GM21526 (cell line): ENCODE measurements around the gene CXorf49.
"Not testable (repeated sequence)": the region's sequence is repeated elsewhere in the genome, so short reads cannot be mapped to it uniquely, and the experiment has no call there.

Source experiments
- ATAC-seq: cut with Tn5 transposase; IDR thresholded peaks from one replicate; pipeline ENCODE4 v1.9.1; 2021; ENCODE audit warnings: moderate library complexity; ENCODE audit not compliant: unreplicated experiment, low FRiP score

Gene CXorf49

GRCh38 chrX:71675636-71676035 is 42.4 kb downstream of the CXorf49 start:
- not testable (repeated sequence) for ATAC-seq

DNA sequence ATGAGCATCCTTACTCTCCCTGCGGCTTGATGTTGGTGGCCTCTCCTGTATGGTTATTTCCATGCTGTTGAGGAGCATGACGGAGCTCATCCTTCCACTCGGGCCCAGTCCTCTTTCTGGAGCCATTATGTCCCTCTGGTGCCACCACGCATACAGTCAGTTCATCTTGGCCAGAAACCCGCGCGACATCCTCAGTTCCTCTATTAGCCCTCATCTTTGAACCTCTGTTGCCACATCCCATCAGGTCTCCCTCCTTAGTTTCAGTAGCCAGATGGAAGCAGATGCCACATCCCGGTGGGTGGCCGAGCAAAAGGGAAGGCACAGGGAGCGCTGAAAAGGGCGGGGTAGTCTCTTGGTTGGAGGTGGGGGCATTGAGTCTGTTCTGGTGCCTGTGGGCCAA is 46.1 kb downstream of the CXorf49 start:
- no peak for ATAC-seq

- ATAC-seq: no peak
Observed at GRCh38 chrX:71671043-71671780, 46.9 kb downstream of the CXorf49 start.

DNA sequence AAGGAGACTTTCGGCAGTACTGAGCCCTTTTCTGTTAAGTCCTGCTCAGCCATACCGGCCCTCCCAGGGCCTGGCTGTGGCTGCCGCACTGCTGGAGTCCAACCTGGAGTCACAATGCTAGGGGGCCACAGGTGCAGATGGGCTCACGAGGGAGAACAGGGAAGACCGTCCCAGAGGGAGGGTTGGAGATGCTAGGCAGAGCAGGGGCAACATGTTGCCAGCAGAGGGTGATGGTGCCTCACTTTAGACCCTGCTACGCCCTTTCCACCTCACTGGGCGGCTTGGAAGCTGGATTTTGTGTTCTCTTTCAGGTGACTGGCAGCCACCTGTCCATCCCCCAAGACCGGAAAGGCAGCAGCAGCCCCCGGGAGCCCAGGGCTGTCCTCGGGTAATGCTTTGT is 48.1 kb downstream of the CXorf49 start:
- not testable (repeated sequence) for ATAC-seq

GRCh38 chrX:71669492-71669891 is 48.6 kb downstream of the CXorf49 start:
- ATAC-seq: no peak

- no peak for ATAC-seq
Observed at GRCh38 chrX:71668248-71668595, 49.9 kb downstream of the CXorf49 start.

- no peak for ATAC-seq
Observed at GRCh38 chrX:71667328-71668247, 50.5 kb downstream of the CXorf49 start, which contains the start of gene LOC101059915. Gene LOC101059915 (plus strand): TSS chrX:71667546.

DNA sequence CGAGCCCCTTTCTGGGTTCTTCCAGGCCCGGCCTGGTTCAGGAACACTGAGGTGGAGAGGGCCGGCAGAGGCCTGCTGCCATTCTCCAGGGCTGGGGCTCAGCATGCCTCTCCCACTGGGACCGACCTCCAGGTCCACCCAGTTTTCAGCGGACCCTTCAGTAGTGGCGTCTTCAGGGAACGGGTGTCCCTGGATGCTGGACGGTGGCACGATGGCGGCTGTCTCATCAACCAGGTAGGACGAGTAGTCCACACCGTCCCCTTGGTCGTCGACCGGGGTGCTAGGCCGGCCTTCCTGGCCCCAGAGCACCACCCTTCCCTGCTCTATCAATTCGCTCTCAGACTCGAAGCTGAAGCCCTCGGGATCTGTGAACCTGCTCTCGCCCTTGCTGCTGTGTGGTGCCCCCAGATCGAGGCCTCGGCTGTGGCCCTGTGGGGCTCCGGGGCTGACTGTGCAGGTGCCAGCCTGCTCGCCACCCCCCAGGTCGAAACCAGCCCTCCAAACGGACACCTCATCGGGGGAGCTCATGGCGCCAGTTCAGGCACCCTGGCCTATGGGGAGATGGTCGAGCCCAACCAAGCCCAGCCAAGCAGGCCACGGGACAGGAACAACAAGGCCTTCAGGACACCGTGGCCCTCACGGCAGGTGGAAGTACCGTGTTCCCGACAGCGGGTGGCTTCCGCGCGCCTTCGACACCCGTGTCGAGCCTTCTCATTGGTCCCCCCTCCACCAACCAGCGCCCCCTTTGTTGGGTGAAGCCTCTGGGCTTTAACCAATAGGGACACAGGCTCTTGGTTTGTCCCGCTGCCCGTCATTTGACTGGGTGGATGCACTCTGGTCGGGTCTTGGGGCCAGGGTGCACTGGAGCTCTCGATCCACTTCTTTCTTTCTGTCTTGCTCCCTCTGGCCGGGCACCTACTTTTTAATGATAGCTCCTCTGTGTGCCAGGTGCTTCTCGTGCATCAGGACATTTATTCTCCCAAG is 51.6 kb downstream of the CXorf49 start:
- no peak for ATAC-seq

DNA sequence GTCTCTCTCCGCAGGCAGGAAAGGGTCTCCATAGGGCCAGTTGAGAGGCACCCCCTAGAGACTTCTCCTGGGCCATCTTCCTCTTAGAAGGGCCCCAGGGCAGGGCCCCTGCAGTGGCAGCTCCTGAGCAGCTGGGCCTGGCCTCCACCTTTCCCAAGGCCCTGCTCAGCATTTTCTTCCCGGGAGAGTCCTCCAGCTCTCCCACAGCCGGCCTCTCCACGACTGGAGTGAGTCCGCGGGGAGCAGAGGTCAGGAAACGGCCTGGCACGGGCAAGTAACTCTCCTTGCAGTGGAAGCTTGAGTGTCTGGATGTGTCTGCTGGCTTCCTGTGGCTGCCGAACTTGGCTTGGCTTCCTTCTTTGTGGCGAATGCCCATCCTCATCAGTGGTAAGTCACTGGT is 52.3 kb downstream of the CXorf49 start:
- ATAC-seq: no peak

DNA sequence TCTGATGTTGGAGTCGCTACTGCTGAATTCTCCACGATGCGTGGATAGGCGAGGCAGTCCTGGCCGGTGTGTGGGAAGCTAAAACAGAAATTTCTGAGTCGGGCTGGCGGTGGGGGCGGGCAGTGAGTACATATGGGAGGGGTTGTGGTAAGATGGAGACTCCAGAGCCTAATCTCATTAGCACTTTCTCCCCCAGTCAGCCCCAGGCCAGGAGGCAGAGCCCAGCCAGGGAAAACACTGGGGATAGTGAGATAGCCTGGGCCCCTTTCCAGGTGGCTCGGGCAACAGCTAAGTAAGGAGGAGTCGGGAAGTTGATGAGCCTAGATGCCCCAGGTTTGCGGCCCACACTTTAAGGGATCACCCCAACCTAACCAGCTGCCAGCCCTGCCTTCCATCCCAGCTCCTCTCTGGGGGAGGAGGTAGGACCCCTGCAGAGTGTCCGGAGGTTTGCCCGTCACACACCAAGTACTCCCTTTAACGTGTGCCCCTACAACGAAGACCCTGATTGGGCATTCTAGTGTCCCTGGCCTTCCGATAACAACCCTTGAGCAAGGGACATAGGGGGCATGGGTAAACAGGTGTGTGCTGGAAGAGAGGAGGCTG is 53.1 kb downstream of the CXorf49 start:
- no peak for ATAC-seq
